Measurements from ENCODE around the gene PTPRR. TPM values are rescaled to one million over a fixed set of nuclear protein-coding genes. Genes with fewer than 3 reads are reported as not detected.

Gene PTPRR
- total and polyA plus RNA-seq, 9 donors = 1.1 to 3.3 (median 2.3) TPM

GRCh38 chr12:70806827-70807226, 113.7 kb downstream of the PTPRR start:
- Histone ChIP-seq H3K4me1 (ENCODE audit: control insufficient read depth, insufficient read depth, low read length) (no peaks in the 10 kb centered on the region), H3K27ac (ENCODE audit: low read length) (no peak overlapping the region), H3K9me3 (replicated peaks; ENCODE audit: control insufficient read depth, low read depth, low read length) (no peaks in the 10 kb centered on the region), H3K4me3 (ENCODE audit: low read length) (no peak overlapping the region), H3K27me3 (ENCODE audit: control insufficient read depth, insufficient read depth, low read length) (no peaks in the 10 kb centered on the region), H3K36me3 (ENCODE audit: control insufficient read depth, insufficient read depth, low read length) (no peaks in the 10 kb centered on the region)
- no peak for DNase-seq
- no CpG with 5 or more reads among the region's 1 CpG for WGBS (ENCODE audit: insufficient coverage)

- H3K4me3 ChIP-seq (ENCODE audit: low read length) = no peak overlapping the region
- no peak overlapping the region for H3K27ac ChIP-seq (ENCODE audit: low read length)
- no peak for DNase-seq
- H3K9me3 ChIP-seq (replicated peaks; ENCODE audit: control insufficient read depth, low read depth, low read length) = no peaks in the 10 kb centered on the region
- H3K36me3 ChIP-seq (ENCODE audit: control insufficient read depth, insufficient read depth, low read length) = no peaks in the 10 kb centered on the region
- H3K4me1 ChIP-seq (ENCODE audit: control insufficient read depth, insufficient read depth, low read length) = no peaks in the 10 kb centered on the region
- WGBS (ENCODE audit: insufficient coverage) = 100% methylated on average over 1 of the region's 1 CpG
- H3K27me3 ChIP-seq (ENCODE audit: control insufficient read depth, insufficient read depth, low read length) = no peaks in the 10 kb centered on the region
These were observed 114.5 kb downstream of the PTPRR start for GRCh38 chr12:70806043-70806442.

- H3K4me1 ChIP-seq (ENCODE audit: control insufficient read depth, insufficient read depth, low read length) = no peaks in the 10 kb centered on the region
- H3K27ac ChIP-seq (ENCODE audit: low read length) = no peak overlapping the region
- no peaks in the 10 kb centered on the region for H3K9me3 ChIP-seq (replicated peaks; ENCODE audit: control insufficient read depth, low read depth, low read length)
- 83% methylated on average over 1 of the region's 2 CpGs for WGBS (ENCODE audit: insufficient coverage)
- peak; percentile 35 for DNase-seq
- H3K36me3 ChIP-seq (ENCODE audit: control insufficient read depth, insufficient read depth, low read length) = no peaks in the 10 kb centered on the region
- no peaks in the 10 kb centered on the region for H3K27me3 ChIP-seq (ENCODE audit: control insufficient read depth, insufficient read depth, low read length)
- H3K4me3 ChIP-seq (ENCODE audit: low read length) = no peak overlapping the region
These were observed 122.3 kb downstream of the PTPRR start for GRCh38 chr12:70798016-70798783.

GRCh38 chr12:70796989-70797388, 123.5 kb downstream of the PTPRR start:
- DNase-seq = no peak
- no CpG with 5 or more reads among the region's 2 CpGs for WGBS (ENCODE audit: insufficient coverage)
- Histone ChIP-seq H3K4me1 (ENCODE audit: control insufficient read depth, insufficient read depth, low read length) (no peaks in the 10 kb centered on the region), H3K4me3 (ENCODE audit: low read length) (no peak overlapping the region), H3K36me3 (ENCODE audit: control insufficient read depth, insufficient read depth, low read length) (no peaks in the 10 kb centered on the region), H3K27me3 (ENCODE audit: control insufficient read depth, insufficient read depth, low read length) (no peaks in the 10 kb centered on the region), H3K27ac (ENCODE audit: low read length) (no peak overlapping the region), H3K9me3 (replicated peaks; ENCODE audit: control insufficient read depth, low read depth, low read length) (no peaks in the 10 kb centered on the region)

- H3K4me1 ChIP-seq (ENCODE audit: control insufficient read depth, insufficient read depth, low read length) = no peaks in the 10 kb centered on the region
- no peak for DNase-seq
- H3K27ac ChIP-seq (ENCODE audit: low read length) = no peak overlapping the region
- H3K9me3 ChIP-seq (replicated peaks; ENCODE audit: control insufficient read depth, low read depth, low read length) = no peaks in the 10 kb centered on the region
- no peaks in the 10 kb centered on the region for H3K36me3 ChIP-seq (ENCODE audit: control insufficient read depth, insufficient read depth, low read length)
- no peaks in the 10 kb centered on the region for H3K27me3 ChIP-seq (ENCODE audit: control insufficient read depth, insufficient read depth, low read length)
- WGBS (ENCODE audit: insufficient coverage) = 83% methylated on average over 2 of the region's 4 CpGs
- no peak overlapping the region for H3K4me3 ChIP-seq (ENCODE audit: low read length)
These were observed 124.9 kb downstream of the PTPRR start for GRCh38 chr12:70795608-70796007.

- Histone ChIP-seq H3K27me3 (ENCODE audit: control insufficient read depth, insufficient read depth, low read length) (no peaks in the 10 kb centered on the region), H3K4me1 (ENCODE audit: control insufficient read depth, insufficient read depth, low read length) (no peaks in the 10 kb centered on the region), H3K36me3 (ENCODE audit: control insufficient read depth, insufficient read depth, low read length) (no peaks in the 10 kb centered on the region), H3K27ac (ENCODE audit: low read length) (no peak overlapping the region), H3K9me3 (replicated peaks; ENCODE audit: control insufficient read depth, low read depth, low read length) (no peaks in the 10 kb centered on the region), H3K4me3 (ENCODE audit: low read length) (no peak overlapping the region)
- DNase-seq = no peak
These were observed 126.4 kb downstream of the PTPRR start for GRCh38 chr12:70794131-70794530.

GRCh38 chr12:70788774-70789173, 131.8 kb downstream of the PTPRR start:
- Histone ChIP-seq H3K36me3 (ENCODE audit: control insufficient read depth, insufficient read depth, low read length) (no peaks in the 10 kb centered on the region), H3K27me3 (ENCODE audit: control insufficient read depth, insufficient read depth, low read length) (no peaks in the 10 kb centered on the region), H3K9me3 (replicated peaks; ENCODE audit: control insufficient read depth, low read depth, low read length) (no peaks in the 10 kb centered on the region), H3K4me3 (ENCODE audit: low read length) (no peak overlapping the region), H3K27ac (ENCODE audit: low read length) (no peak overlapping the region), H3K4me1 (ENCODE audit: control insufficient read depth, insufficient read depth, low read length) (no peaks in the 10 kb centered on the region)
- 61% methylated on average over 2 of the region's 5 CpGs for WGBS (ENCODE audit: insufficient coverage)
- no peak for DNase-seq

- WGBS (ENCODE audit: insufficient coverage) = no CpG with 5 or more reads among the region's 1 CpG
- H3K27me3 ChIP-seq (ENCODE audit: control insufficient read depth, insufficient read depth, low read length) = no peaks in the 10 kb centered on the region
- H3K4me3 ChIP-seq (ENCODE audit: low read length) = no peak overlapping the region
- H3K9me3 ChIP-seq (replicated peaks; ENCODE audit: control insufficient read depth, low read depth, low read length) = no peaks in the 10 kb centered on the region
- H3K4me1 ChIP-seq (ENCODE audit: control insufficient read depth, insufficient read depth, low read length) = no peaks in the 10 kb centered on the region
- H3K36me3 ChIP-seq (ENCODE audit: control insufficient read depth, insufficient read depth, low read length) = no peaks in the 10 kb centered on the region
- no peak for DNase-seq
- no peak overlapping the region for H3K27ac ChIP-seq (ENCODE audit: low read length)
These were observed 132.9 kb downstream of the PTPRR start for GRCh38 chr12:70787612-70788011.

- no peaks in the 10 kb centered on the region for H3K36me3 ChIP-seq (ENCODE audit: control insufficient read depth, insufficient read depth, low read length)
- H3K4me1 ChIP-seq (ENCODE audit: control insufficient read depth, insufficient read depth, low read length) = no peaks in the 10 kb centered on the region
- H3K9me3 ChIP-seq (replicated peaks; ENCODE audit: control insufficient read depth, low read depth, low read length) = no peaks in the 10 kb centered on the region
- no peak overlapping the region for H3K4me3 ChIP-seq (ENCODE audit: low read length)
- DNase-seq = no peak
- no CpG with 5 or more reads among the region's 2 CpGs for WGBS (ENCODE audit: insufficient coverage)
- no peak overlapping the region for H3K27ac ChIP-seq (ENCODE audit: low read length)
- H3K27me3 ChIP-seq (ENCODE audit: control insufficient read depth, insufficient read depth, low read length) = no peaks in the 10 kb centered on the region
These were observed 134.6 kb downstream of the PTPRR start for GRCh38 chr12:70785896-70786295.

GRCh38 chr12:70784042-70784668, 136.4 kb downstream of the PTPRR start:
- Histone ChIP-seq H3K27ac (ENCODE audit: low read length) (no peak overlapping the region), H3K27me3 (ENCODE audit: control insufficient read depth, insufficient read depth, low read length) (no peaks in the 10 kb centered on the region), H3K4me1 (ENCODE audit: control insufficient read depth, insufficient read depth, low read length) (no peaks in the 10 kb centered on the region), H3K4me3 (ENCODE audit: low read length) (no peak overlapping the region), H3K36me3 (ENCODE audit: control insufficient read depth, insufficient read depth, low read length) (no peaks in the 10 kb centered on the region), H3K9me3 (replicated peaks; ENCODE audit: control insufficient read depth, low read depth, low read length) (no peaks in the 10 kb centered on the region)
- WGBS (ENCODE audit: insufficient coverage) = 89% methylated on average over 14 of the region's 21 CpGs
- DNase-seq = no peak
